GM18498 (cell line): Measurements from ENCODE around the gene PHEX.

Source experiments
- ATAC-seq: cut with Tn5 transposase; IDR thresholded peaks from one replicate; pipeline ENCODE4 v1.9.1; 2021; ENCODE audit warnings: mild to moderate bottlenecking, moderate library complexity; ENCODE audit not compliant: unreplicated experiment

The PHEX gene

DNA sequence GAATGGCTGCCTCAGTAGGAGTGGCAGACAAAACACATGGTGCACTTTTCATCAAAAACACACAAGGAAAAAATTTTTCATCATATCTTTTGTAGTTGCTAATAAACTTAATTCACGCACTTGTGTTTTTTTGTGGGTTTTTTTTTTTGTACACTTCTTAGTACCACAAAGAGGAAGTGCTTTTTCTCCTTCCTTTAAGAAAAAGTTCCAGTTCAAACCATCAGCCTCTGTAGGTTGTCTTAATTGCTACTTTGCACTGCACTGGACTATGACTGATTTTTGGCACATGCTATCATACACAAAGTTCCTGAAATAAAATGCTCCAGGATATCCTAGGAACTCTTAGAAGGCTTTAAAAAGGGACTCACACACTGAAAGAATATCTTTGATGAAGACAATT, at the start of gene PHEX:
PHEX (plus strand) TSS at position 242 of the 400 bp plus-strand sequence. CDS start 681 bp downstream, outside the sequence.
- ATAC-seq, result no peak

DNA sequence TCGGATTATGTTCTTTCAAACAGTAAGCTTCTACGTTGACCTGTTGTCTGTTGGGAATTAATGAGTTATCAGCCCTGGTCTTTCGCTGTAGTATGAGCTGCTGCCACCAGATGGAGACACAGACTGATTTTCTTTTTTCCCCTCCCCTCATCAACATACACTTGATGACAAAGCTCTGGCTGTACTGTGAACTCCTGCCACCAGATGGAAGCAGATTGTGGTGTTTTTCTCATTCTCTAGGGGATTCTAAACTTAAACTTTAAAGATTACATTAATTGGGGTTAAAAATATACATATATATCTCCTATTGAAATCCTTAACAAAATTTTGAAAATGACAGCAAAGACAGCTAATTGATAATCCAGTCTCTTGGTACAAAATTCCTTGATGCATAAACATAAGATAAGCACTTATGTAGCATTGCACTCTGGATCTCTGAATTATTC, 46.8 kb upstream of the PHEX start:
- peak; percentile 80 for ATAC-seq

- no peak for ATAC-seq
Observed at GRCh38 chrX:21986596-21986995, 45.5 kb upstream of the PHEX start.

GRCh38 chrX:21989384-21989783, 42.7 kb upstream of the PHEX start:
- peak; percentile 49 for ATAC-seq

GRCh38 chrX:21990832-21991231, 41.3 kb upstream of the PHEX start:
- ATAC-seq, result no peak

DNA sequence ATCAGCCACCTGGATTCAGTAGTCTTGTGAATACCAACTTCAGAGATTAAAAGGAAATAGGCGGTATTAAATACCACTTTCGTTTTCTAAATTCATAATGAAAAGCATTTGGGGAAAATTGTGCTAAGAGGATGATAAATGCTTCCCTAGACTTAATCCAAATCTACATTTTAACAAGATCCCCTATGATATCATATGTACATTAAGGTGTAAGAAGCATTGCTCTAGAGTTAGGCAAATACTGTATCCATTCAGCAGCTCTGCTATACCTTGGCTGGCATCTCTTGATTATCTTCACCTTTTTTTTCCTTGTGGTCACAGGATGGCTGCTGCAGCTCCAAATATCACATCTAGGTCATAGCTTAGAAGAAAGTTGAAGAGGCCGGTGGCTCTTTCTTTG, 40.6 kb upstream of the PHEX start:
- no peak for ATAC-seq

DNA sequence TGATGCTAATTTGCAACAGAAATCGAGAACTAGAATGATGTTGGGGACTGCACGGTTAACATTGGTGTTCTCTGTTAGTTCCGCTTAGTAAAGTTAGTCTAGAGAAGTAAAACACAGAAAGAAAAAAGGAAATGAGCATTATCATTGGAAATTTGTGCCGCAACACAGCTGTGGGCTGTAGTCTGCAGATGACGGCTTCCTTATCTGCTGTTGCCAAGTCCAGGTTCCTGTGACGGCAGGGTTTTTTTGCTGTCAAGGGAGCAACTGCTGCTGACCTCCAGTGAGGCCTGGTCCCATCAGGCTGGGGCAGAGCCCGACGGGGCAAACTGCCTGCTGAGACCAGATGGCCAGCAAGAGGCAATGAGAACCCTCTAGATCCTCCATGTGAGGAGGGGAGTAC, 38.9 kb upstream of the PHEX start:
- peak; percentile 84 for ATAC-seq

DNA sequence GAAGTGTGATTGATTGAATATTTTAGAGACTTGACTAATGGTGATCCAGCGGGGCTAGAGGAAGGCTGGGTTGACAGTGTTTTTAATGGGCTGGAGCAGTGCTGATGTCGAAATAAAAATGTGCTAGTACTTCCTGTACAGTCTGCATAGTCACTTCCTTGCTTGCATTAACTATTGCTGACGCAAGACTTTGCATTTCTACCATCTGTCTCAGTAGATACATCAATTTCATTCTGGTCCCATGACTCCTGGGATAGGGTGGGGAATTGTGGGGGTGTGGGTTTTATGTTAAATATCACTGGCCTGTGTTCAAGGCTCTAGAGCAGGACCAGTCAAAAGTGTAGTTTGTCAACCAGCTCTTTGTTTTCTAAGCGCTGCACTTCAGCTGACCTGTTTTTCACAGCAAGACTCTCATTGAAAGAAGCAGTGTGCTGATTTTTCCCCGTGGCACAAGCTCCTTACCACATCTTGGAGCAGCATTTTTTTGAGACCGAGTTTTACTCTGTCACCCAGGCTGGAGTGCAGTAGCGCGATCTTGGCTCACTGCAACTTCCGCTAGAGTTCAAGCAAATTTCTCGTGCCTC, 35.2 kb upstream of the PHEX start:
- no peak for ATAC-seq

DNA sequence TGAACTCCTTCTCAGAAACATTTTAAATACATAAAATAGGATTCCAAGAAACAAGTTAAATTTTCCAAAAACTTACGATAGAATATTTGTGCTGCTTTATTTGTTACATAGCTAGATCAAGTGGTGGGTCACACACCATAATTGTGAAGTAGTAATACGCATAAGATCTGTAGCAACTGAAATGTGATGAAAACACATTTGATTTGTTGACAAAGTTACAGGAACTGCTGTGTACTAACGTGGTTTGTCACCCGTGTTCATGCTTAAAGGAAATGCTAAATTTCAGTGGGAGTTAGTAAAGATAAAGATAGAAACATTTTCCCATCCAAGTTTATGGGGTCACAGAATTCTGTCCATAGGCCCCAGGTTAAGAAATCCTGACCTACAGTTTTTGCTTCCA, 34.1 kb upstream of the PHEX start:
- ATAC-seq, result no peak

DNA sequence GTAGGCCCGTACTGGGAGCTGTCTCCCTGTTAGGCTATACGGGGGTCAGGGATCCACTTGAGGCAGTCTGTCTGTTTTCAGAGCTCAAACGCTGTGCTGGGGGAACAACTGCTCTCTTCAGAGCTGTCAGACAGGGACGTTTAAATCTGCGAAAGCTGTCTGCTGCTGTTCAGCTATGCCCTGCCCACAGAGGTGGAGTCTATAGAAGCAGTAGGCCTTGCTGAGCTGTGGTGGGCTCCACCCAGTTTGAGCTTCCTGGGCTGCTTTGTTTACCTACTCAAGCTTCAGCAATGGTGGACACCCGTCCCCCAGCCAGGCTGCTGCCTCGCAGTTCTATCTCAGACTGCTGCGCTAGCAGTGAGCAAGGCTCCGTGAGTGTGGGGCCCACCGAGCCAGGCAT, 27.3 kb upstream of the PHEX start:
- ATAC-seq, result no peak

DNA sequence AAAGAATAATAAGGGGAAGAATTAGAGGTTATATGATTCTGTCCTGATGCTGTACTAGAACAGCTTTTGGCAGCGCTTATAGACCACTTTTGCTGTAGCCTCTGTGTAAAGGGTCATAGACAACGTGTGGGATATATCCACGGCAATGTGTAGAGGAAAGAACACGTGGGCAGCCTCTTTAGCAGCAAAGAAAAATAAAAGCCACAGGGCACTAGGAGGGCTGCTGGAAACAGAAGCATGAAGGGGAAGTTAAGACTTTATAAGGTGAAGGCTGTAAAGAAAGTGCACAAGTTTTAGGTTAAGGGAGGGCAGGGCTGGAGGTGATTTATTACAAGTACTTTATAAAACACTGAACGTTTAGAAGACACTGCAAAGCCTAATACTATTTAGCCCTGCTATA, 20.1 kb upstream of the PHEX start:
- no peak for ATAC-seq

DNA sequence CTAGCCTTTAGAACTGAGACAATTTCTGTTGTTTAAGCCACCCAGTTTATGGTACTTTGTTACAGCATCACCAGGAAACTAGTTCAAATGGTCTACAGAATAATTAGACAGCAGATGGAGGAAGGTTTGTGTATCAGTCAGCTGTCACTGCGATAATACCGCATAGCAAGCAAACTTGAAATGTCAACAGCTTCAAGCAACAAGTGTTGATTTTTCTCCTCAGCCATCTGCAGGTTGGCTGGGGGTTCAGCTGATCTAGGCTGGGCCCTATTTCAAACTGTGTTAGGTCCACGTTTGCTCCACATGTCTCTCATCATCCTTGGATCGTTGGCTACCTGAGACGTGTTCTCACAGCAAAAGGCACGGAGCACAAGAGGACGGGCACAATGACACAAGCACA, 19.2 kb upstream of the PHEX start:
- ATAC-seq, result no peak

- ATAC-seq, result no peak
Observed at GRCh38 chrX:22015139-22015750, 16.9 kb upstream of the PHEX start.

DNA sequence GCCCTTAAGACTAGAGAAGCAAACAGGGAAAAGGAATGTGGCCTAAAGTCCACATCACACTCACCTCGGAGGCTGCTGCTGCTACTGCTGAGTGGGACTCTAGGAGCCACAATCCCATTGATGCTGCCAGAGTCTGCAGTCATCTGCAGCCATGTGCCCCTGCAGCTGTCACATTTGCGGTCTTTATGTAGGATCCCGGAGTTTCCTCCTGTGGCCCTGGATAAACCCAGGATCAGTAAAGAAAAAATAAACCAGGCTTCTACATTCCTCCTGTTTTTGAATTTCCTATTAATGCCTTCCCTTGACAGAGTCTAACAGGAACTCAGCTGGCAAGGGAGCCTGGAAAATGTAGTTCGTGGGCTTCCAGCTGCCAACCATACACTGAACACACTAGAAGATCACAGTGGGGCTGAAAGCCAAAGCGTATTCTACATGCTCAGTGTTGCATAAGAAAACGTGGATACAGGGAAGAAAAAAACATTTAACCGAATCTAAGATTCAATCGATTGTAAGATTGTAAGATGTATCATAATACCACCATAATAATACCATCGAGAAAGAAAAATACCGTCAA, 10.3 kb upstream of the PHEX start:
- ATAC-seq, result no peak

- no peak for ATAC-seq
Observed at GRCh38 chrX:22024577-22024976, 7.5 kb upstream of the PHEX start.

DNA sequence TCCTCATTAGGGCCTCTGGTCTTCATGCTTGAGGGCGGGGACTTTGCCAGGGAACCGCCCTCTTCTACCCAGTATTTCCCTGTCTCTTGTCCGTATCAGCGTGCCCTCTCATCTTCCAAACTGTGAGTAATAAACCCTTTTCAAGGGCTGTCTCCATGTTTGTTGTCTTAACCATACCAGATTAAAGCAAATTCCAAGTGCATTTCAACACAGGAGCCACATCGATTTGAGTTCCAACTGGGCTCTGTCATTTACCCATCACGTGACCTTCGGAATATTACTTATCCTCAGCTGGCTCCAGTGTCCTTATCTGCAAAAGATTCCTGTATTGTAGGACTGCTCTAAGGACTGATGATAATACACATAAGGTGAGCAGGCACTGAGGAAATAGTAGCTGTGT, 6.4 kb upstream of the PHEX start:
- ATAC-seq, result no peak

DNA sequence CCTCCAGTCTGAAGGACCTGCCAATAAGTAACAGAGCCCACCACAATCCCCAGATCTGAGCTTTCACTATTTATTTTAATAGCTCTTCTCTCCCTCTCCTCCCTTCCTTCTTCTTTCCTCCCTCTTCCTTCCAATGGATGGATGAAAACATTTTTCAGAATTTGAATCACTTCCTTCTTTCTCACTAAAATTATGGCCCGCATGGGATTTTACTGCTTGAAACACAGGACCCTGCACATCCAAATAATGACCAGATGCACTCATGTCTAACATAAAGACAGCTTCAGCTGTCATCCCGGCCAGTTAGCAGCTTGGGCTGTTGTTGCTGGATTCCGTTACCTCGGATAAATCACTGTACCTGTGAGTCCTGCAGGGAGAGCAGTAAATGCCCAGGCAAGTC, 5.4 kb upstream of the PHEX start:
- ATAC-seq, result no peak

- ATAC-seq, result no peak
Observed at GRCh38 chrX:22032506-22032905, 381 bp downstream of the PHEX start.

DNA sequence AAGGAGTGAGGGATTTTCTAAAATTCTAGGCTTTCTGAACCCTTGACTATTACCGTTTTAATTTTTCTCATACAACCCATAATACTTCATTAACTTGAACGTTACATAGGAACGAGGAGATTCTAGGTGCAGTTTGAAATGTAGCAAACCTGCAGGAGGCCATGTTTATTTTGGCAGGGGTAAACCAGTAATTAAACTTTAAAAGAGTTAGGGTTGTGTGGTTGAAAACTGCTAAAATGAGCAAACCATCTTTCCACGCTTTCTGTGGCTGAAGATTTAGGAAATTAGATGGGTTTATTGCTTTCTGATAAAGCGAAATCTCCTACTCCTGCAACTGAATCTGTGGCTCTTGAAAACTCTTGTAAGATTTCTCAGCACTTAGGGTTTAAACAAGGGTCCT, 1.7 kb downstream of the PHEX start:
- ATAC-seq, result no peak

GRCh38 chrX:22035236-22035635, 3.1 kb downstream of the PHEX start:
- ATAC-seq, result no peak

- no peak for ATAC-seq
Observed at GRCh38 chrX:22037225-22037624, 5.1 kb downstream of the PHEX start.

- no peak for ATAC-seq
Observed at GRCh38 chrX:22037911-22038537, 5.9 kb downstream of the PHEX start.
